HG02973 (cell line): ENCODE data around the gene GGT5.

Source experiments
- ATAC-seq: cut with Tn5 transposase; IDR thresholded peaks from one replicate; pipeline ENCODE4 v1.9.1; 2021; ENCODE audit warnings: moderate library complexity; ENCODE audit not compliant: unreplicated experiment

Gene GGT5

GRCh38 chr22:24170188-24170587 lies 74.7 kb downstream of the GGT5 start:
- no peak for ATAC-seq
